Measurements from ENCODE around the gene SLC12A5.

DNA sequence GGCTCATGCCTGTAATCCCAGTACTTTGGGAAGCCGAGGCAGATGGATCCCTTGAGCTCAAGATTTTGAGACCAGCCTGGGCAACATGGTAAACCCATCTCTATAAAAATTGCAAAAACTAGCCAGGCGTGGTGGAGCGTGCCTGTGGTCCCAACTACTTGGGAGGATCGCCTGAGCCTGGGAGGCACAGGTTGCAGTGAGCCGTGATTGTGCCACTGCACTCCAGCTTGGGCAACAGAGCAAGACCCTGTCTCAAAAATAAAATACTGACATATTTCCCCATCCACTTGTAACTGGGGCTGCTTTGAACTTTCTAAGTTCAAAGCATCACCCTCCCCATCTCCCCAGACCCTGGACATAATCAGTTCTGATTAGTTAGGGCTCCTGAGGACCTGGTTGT is 27.5 kb upstream of the SLC12A5 start:
- TF ChIP-seq POLR2A (IDR thresholded peaks at IDR 0.05; ENCODE audit: low read depth, low read length) (no peak), CEBPB (IDR thresholded peaks at IDR 0.05; ENCODE audit: low read depth, low read length) (no peak), SMC3 (IDR thresholded peaks at IDR 0.05; ENCODE audit: low read depth, low read length) (no peak)
- TF ChIP-seq, protein P1, sequence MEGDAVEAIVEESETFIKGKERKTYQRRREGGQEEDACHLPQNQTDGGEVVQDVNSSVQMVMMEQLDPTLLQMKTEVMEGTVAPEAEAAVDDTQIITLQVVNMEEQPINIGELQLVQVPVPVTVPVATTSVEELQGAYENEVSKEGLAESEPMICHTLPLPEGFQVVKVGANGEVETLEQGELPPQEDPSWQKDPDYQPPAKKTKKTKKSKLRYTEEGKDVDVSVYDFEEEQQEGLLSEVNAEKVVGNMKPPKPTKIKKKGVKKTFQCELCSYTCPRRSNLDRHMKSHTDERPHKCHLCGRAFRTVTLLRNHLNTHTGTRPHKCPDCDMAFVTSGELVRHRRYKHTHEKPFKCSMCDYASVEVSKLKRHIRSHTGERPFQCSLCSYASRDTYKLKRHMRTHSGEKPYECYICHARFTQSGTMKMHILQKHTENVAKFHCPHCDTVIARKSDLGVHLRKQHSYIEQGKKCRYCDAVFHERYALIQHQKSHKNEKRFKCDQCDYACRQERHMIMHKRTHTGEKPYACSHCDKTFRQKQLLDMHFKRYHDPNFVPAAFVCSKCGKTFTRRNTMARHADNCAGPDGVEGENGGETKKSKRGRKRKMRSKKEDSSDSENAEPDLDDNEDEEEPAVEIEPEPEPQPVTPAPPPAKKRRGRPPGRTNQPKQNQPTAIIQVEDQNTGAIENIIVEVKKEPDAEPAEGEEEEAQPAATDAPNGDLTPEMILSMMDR (conservative IDR thresholded peaks at IDR 0.05; ENCODE audit: low read depth, low read length) = no peak
